ENCODE measurements around the gene TMEM217.

The TMEM217 gene

GRCh38 chr6:37210313-37210968 is 47.5 kb downstream of the TMEM217 start:
- peak overlapping the region; percentile 31; the same call in 1 of the 2 replicates for H3K9ac ChIP-seq (ENCODE audit: low read length)
- H2AFZ ChIP-seq (ENCODE audit: low read depth, low read length), result peak overlapping the region; percentile 56; the same call in 1 of the 2 replicates
- no peaks in the 10 kb centered on the region for H3K36me3 ChIP-seq (replicated peaks; ENCODE audit: low read depth, low read length)

GRCh38 chr6:37209461-37210205 is 48.3 kb downstream of the TMEM217 start:
- Histone ChIP-seq H3K4me2 (ENCODE audit: low read length) (peak overlapping the region; percentile 14), H3K27ac (ENCODE audit: low read length) (peak overlapping the region; percentile 22), H3K9ac (ENCODE audit: low read length) (peak overlapping the region; percentile 31; the same call in 1 of the 2 replicates)

More at GRCh38 chr6:37210313-37210968, 47.5 kb downstream of the TMEM217 start:
- H3K4me1 ChIP-seq (ENCODE audit: low read length), result peaks cover 52% of the 10 kb centered on the region
- TF ChIP-seq CTCF (IDR thresholded peaks at IDR 0.05; ENCODE audit: low read depth, low read length) (peak; percentile 99), EZH2phosphoT487 (IDR thresholded peaks at IDR 0.05; ENCODE audit: low read depth) (no peak)
- H4K20me1 ChIP-seq (ENCODE audit: insufficient read depth, low read length), result no peaks in the 10 kb centered on the region
- H3K79me2 ChIP-seq (ENCODE audit: low read length), result no peaks in the 10 kb centered on the region
- H3K27me3 ChIP-seq (ENCODE audit: low read depth, low read length), result no peaks in the 10 kb centered on the region
- H3K4me2 ChIP-seq (ENCODE audit: low read length), result peak overlapping the region; percentile 38
- no peak overlapping the region for H3K4me3 ChIP-seq (ENCODE audit: low read length)
- no peaks in the 10 kb centered on the region for H3K9me3 ChIP-seq (ENCODE audit: insufficient read depth, low read length)
- peak overlapping the region; percentile 22; the same call in 1 of the 2 replicates for H3K27ac ChIP-seq (ENCODE audit: low read length)

GRCh38 chr6:37208793-37209192 is 49.2 kb downstream of the TMEM217 start:
- TF ChIP-seq CTCF (IDR thresholded peaks at IDR 0.05; ENCODE audit: low read depth, low read length), result no peak
- no peak for TF ChIP-seq EZH2phosphoT487 (IDR thresholded peaks at IDR 0.05; ENCODE audit: low read depth)
- peak overlapping the region; percentile 7; the same call in 1 of the 2 replicates for H3K9ac ChIP-seq (ENCODE audit: low read length)
- peaks cover 66% of the 10 kb centered on the region for H3K4me1 ChIP-seq (ENCODE audit: low read length)
- no peak overlapping the region for H2AFZ ChIP-seq (ENCODE audit: low read depth, low read length)
- H3K4me3 ChIP-seq (ENCODE audit: low read length), result no peak overlapping the region
- H3K9me3 ChIP-seq (ENCODE audit: insufficient read depth, low read length), result no peaks in the 10 kb centered on the region
- peak overlapping the region; percentile 14 for H3K4me2 ChIP-seq (ENCODE audit: low read length)
- no peaks in the 10 kb centered on the region for H3K27me3 ChIP-seq (ENCODE audit: low read depth, low read length)
- H3K36me3 ChIP-seq (replicated peaks; ENCODE audit: low read depth, low read length), result no peaks in the 10 kb centered on the region
- H3K27ac ChIP-seq (ENCODE audit: low read length), result 0 out of 2 replicates have a peak overlapping the region, but pooled peaks have one; percentile 22
- no peaks in the 10 kb centered on the region for H4K20me1 ChIP-seq (ENCODE audit: insufficient read depth, low read length)
- H3K79me2 ChIP-seq (ENCODE audit: low read length), result no peaks in the 10 kb centered on the region

More at GRCh38 chr6:37209461-37210205, 48.3 kb downstream of the TMEM217 start:
- Histone ChIP-seq H4K20me1 (ENCODE audit: insufficient read depth, low read length) (no peaks in the 10 kb centered on the region), H3K27me3 (ENCODE audit: low read depth, low read length) (no peaks in the 10 kb centered on the region), H3K9me3 (ENCODE audit: insufficient read depth, low read length) (no peaks in the 10 kb centered on the region), H2AFZ (ENCODE audit: low read depth, low read length) (peak overlapping the region; percentile 56), H3K4me1 (ENCODE audit: low read length) (peaks cover 58% of the 10 kb centered on the region), H3K36me3 (replicated peaks; ENCODE audit: low read depth, low read length) (no peaks in the 10 kb centered on the region), H3K79me2 (ENCODE audit: low read length) (no peaks in the 10 kb centered on the region), H3K4me3 (ENCODE audit: low read length) (no peak overlapping the region)
- TF ChIP-seq CTCF (IDR thresholded peaks at IDR 0.05; ENCODE audit: low read depth, low read length), result no peak

GRCh38 chr6:37207903-37208456 is 50.0 kb downstream of the TMEM217 start:
- Histone ChIP-seq H3K36me3 (replicated peaks; ENCODE audit: low read depth, low read length) (no peaks in the 10 kb centered on the region), H2AFZ (ENCODE audit: low read depth, low read length) (peak overlapping the region; percentile 67; the same call in 1 of the 2 replicates), H3K79me2 (ENCODE audit: low read length) (no peaks in the 10 kb centered on the region), H3K9ac (ENCODE audit: low read length) (peak overlapping the region; percentile 47; the same call in 1 of the 2 replicates), H4K20me1 (ENCODE audit: insufficient read depth, low read length) (no peaks in the 10 kb centered on the region), H3K4me1 (ENCODE audit: low read length) (peaks cover 67% of the 10 kb centered on the region), H3K27me3 (ENCODE audit: low read depth, low read length) (no peaks in the 10 kb centered on the region), H3K4me2 (ENCODE audit: low read length) (peak overlapping the region; percentile 52), H3K27ac (ENCODE audit: low read length) (peak overlapping the region; percentile 64), H3K9me3 (ENCODE audit: insufficient read depth, low read length) (no peaks in the 10 kb centered on the region), H3K4me3 (ENCODE audit: low read length) (peak overlapping the region; percentile 13; the same call in 1 of the 2 replicates)
- TF ChIP-seq CTCF (IDR thresholded peaks at IDR 0.05; ENCODE audit: low read depth, low read length), result peak; percentile 98
- TF ChIP-seq EZH2phosphoT487 (IDR thresholded peaks at IDR 0.05; ENCODE audit: low read depth), result no peak

All from OCI-LY3 (cell line).